IPS DF 19.7 (cell line): ENCODE data around the gene OSBPL10.

Experiments
- DNase-seq: peaks from one replicate; pipeline ENCODE4 v3.0.0-alpha.2; 2013; ENCODE audit warnings: low read depth, low spot score

The OSBPL10 gene

GRCh38 chr3:31925271-31925630, 55.8 kb downstream of the OSBPL10 start:
- DNase-seq, result no peak

- no peak for DNase-seq
These were observed 56.3 kb downstream of the OSBPL10 start for GRCh38 chr3:31924610-31925270.

- no peak for DNase-seq
These were observed 58.1 kb downstream of the OSBPL10 start for GRCh38 chr3:31922962-31923361.

GRCh38 chr3:31921837-31922236, 59.2 kb downstream of the OSBPL10 start:
- DNase-seq, result no peak

GRCh38 chr3:31920310-31920709, 60.8 kb downstream of the OSBPL10 start:
- no peak for DNase-seq

GRCh38 chr3:31919528-31919927, 61.5 kb downstream of the OSBPL10 start:
- no peak for DNase-seq

GRCh38 chr3:31918179-31919150, 62.6 kb downstream of the OSBPL10 start:
- DNase-seq, result no peak

GRCh38 chr3:31917303-31918005, 63.6 kb downstream of the OSBPL10 start:
- no peak for DNase-seq

GRCh38 chr3:31911643-31912042, 69.4 kb downstream of the OSBPL10 start:
- DNase-seq, result no peak

- DNase-seq, result no peak
These were observed 69.9 kb downstream of the OSBPL10 start for GRCh38 chr3:31911124-31911523.

GRCh38 chr3:31909455-31909854, 71.6 kb downstream of the OSBPL10 start:
- DNase-seq, result no peak

- DNase-seq, result no peak
These were observed 72.5 kb downstream of the OSBPL10 start for GRCh38 chr3:31908391-31909097.

GRCh38 chr3:31906182-31906581, 74.9 kb downstream of the OSBPL10 start:
- DNase-seq, result no peak

- DNase-seq, result no peak
These were observed 77.2 kb downstream of the OSBPL10 start for GRCh38 chr3:31903686-31904431.

GRCh38 chr3:31900583-31900982, 80.5 kb downstream of the OSBPL10 start:
- no peak for DNase-seq

GRCh38 chr3:31896648-31897433, 84.2 kb downstream of the OSBPL10 start:
- DNase-seq, result no peak

GRCh38 chr3:31896026-31896425, 85.0 kb downstream of the OSBPL10 start:
- DNase-seq, result no peak

GRCh38 chr3:31895471-31895870, 85.6 kb downstream of the OSBPL10 start:
- no peak for DNase-seq

GRCh38 chr3:31892916-31893573, 88.0 kb downstream of the OSBPL10 start:
- DNase-seq, result no peak

GRCh38 chr3:31892500-31892899, 88.6 kb downstream of the OSBPL10 start:
- DNase-seq, result no peak
